H1 (cell line): ENCODE data around the gene RDH16. TPM values are rescaled to one million over a fixed set of nuclear protein-coding genes. Genes with fewer than 3 reads are reported as not detected.

Experiments
- GABPA ChIP-seq: IDR thresholded peaks from 2 replicates; pipeline ENCODE4 v1.6.1; 2011; ENCODE audit warnings: mild to moderate bottlenecking, low read length, moderate library complexity, borderline replicate concordance; ENCODE audit not compliant: insufficient read depth
- RBBP5 ChIP-seq: IDR thresholded peaks from 2 replicates; pipeline ENCODE4 v1.7.1; 2012; ENCODE audit warnings: low read depth, mild to moderate bottlenecking, inconsistent platforms, low read length, moderate library complexity, borderline replicate concordance
- polyA plus RNA-seq, 7 experiments: library from polyadenylated mRNA; depleted of rRNA in 3 of 7; stranded (reverse) in 5 of 7; unstranded in 2 of 7; fragments of >200 nt in 5 of 7; fragments of 200-250 nt in 2 of 7; gene quantifications; 1 replicate in 5 of 7; 2 replicates in 1 of 7; 4 replicates in 1 of 7; pipeline versions ENCODE4 v1.2.1 to v1.2.3, GENCODE V29; 2011 to 2013; ENCODE audit warnings: missing spikeins in 2 of 7, mixed read lengths in 2 of 7
- total RNA-seq: library from RNA; stranded (reverse); fragmentation: NEBNext Ultra II Directional; extraction: Animal tissue kit (Norgen Biotek cat#: 25700); gene quantifications from 2 replicates; pipeline ENCODE4 v1.2.1, GENCODE V29; 2021

RDH16 gene
- total and polyA plus RNA-seq, 2 of the 8 experiments (the other 6 are each of a cell fraction or from before 2014, with no cell fraction given) = 0.30 to 0.79 TPM

DNA sequence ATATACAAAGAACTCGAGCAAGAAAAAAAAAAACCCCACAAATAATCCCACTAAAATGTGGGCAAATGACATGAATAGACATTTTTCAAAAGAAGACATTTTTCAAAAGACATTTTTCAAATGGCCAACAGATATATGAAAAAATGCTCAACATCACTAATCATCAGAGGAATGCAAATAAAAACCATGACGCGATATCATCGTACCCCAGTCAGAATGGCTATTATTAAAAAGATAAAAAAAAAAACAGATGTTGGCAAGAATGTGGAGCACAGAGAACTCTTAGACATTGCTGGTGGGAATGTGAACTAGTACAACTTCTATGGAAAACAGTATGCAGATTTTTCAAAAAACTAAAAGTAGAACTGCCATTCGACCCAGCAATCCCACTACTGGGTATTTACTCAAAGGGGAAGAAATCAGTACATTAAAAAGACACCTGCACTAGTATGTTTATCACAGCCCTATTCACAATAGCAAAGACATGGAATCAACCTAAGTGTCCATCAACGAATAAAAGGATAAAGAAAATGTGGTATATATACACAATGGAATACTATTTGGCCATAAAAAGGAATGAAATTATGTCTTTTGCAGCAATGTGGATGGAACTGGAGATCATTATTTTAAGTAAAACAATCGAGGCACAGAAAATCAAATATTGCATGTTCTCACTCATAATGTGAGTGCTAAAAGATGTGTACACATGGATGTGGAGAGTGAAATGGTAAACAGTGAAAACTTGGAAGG is 32.6 kb upstream of the RDH16 start (continued):
- TF ChIP-seq RBBP5 (no peak), GABPA (no peak)
